NT2/D1 (cell line): ENCODE measurements around the gene JPT2.
"Not testable (repeated sequence)": the region's sequence is repeated elsewhere in the genome, so short reads cannot be mapped to it uniquely, and the experiment has no call there.

Experiments used
- DNase-seq: peaks from one replicate; pipeline ENCODE4 v3.0.0-alpha.2; 2011; ENCODE audit warnings: low read depth, low spot score
- H3K27me3 ChIP-seq: 2 replicates; pipeline ENCODE4 v1.6.0; 2011; ENCODE audit warnings: mild to moderate bottlenecking; ENCODE audit not compliant: insufficient read length, insufficient read depth
- H3K36me3 ChIP-seq: 2 replicates; pipeline ENCODE4 v1.6.1; 2011; ENCODE audit warnings: mild to moderate bottlenecking, low read length, mixed read lengths; ENCODE audit not compliant: insufficient read depth, insufficient read length
- H3K4me1 ChIP-seq: 2 replicates; pipeline ENCODE4 v1.5.1; 2011; ENCODE audit not compliant: insufficient read depth, insufficient read length
- H3K4me3 ChIP-seq: 2 replicates; pipeline ENCODE4 v1.5.1; 2011; ENCODE audit warnings: low read depth; ENCODE audit not compliant: insufficient read length
- H3K9ac ChIP-seq: 2 replicates; pipeline ENCODE4 v1.6.0; 2011; ENCODE audit warnings: low read depth; ENCODE audit not compliant: insufficient read length
- H3K9me3 ChIP-seq: 2 replicates; pipeline ENCODE4 v1.5.1; 2011; ENCODE audit warnings: mild to moderate bottlenecking, low read length; ENCODE audit not compliant: insufficient read depth
- SUZ12 ChIP-seq: IDR thresholded peaks from 2 replicates; pipeline ENCODE4 v1.6.1; 2011; ENCODE audit not compliant: insufficient read length, insufficient read depth; ENCODE audit errors: extremely low read depth
- YY1 ChIP-seq: IDR thresholded peaks from 2 replicates; pipeline ENCODE4 v1.6.1; 2011; ENCODE audit not compliant: insufficient read length, insufficient read depth
- ZNF274 ChIP-seq: IDR thresholded peaks from 2 replicates; pipeline ENCODE4 v1.6.1; 2011; ENCODE audit warnings: mild to moderate bottlenecking, low read depth, low read length

Gene JPT2

DNA sequence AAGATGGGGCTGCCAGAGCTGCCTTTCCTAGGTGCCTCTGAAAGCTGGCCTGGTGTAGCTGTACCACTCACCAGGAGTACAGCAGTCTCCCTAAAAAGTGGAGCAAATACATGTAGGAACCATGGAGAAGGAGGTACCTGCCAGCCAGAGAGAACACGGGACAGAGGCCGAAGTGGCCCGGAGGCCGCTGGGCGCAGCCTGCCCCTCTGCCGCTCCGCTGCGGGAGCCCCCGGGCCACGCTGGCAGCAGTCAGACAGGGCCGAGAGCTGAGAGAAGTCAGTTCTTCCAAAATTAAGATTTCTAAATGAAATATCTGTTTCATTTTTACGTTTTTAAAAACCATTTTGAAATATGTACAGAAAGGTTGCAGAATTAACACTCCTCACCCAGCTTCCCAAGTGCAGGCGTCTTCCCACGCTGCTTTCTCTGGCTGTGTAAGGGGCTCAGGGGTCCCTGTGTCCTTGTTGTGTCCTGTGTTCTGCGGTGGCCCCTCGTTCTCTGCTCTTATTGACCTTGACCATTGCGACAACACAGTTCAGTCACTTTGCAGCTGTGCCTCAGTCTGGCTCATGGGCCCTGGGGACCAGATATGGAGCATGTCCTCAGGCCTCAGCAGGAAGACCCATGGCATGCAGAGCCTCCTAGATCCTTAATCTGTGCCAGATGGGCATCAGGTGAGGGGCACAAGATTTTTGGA lies 32.9 kb downstream of the JPT2 start:
- Histone ChIP-seq H3K4me3 (no peak overlapping the region), H3K27me3 (no peaks in the 10 kb centered on the region), H3K4me1 (peaks cover 18% of the 10 kb centered on the region), H3K36me3 (peaks cover 26% of the 10 kb centered on the region), H3K9me3 (no peaks in the 10 kb centered on the region), H3K9ac (no peak overlapping the region)
- no peak for DNase-seq
- no peak for TF ChIP-seq ZNF274
- no peak for TF ChIP-seq YY1
- TF ChIP-seq SUZ12: no peak

DNA sequence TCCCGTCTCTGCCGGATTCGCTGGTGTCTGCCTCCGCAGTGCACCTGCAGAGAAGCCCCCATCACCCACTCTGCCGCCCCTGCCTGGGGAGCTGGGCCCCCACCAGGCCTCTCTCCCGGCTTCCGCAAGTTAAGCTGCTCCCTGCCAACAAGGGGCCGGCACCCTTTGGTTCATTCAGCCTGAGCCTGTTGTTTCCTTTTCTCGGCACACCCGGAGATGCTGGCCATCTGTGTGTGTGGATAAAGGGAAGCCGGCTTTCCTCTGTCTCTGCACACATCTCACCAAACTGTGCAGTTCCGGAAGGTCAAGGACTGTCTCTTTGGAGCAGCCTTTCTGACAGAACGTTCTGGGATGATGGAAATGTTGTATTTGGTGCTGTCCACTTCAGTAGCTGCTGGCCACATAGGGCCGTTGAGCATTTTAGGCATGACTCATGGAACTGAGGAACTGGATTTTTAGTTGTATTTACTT lies 34.7 kb downstream of the JPT2 start:
- no peak for TF ChIP-seq ZNF274
- TF ChIP-seq YY1: no peak
- no peak for TF ChIP-seq SUZ12
- Histone ChIP-seq H3K4me3 (no peak overlapping the region), H3K27me3 (no peaks in the 10 kb centered on the region), H3K36me3 (peaks cover 26% of the 10 kb centered on the region), H3K9me3 (no peaks in the 10 kb centered on the region), H3K9ac (no peak overlapping the region), H3K4me1 (peaks cover 14% of the 10 kb centered on the region)
- no peak for DNase-seq

DNA sequence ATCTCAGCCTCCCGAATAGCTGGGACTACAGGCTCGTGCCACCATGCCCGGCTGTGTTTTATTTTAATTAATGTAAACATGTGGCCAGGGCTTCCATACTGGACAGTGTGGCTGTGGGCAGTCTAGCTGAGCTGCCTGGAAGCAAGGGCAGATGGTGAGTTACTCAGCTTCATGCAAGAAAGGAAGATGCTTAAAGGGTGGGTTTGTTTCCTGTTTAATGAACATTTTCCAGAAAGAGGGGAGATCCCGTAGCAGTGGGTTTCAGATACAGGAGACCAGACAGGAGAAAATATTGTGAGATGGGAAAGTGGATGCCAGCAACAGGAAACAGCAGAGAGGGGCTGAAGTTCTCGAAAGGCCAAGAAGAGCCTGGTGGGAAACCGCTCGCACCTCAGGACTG lies 35.3 kb downstream of the JPT2 start:
- Histone ChIP-seq H3K36me3 (peaks cover 21% of the 10 kb centered on the region), H3K4me1 (peaks cover 9% of the 10 kb centered on the region), H3K27me3 (no peaks in the 10 kb centered on the region), H3K4me3 (no peak overlapping the region), H3K9me3 (no peaks in the 10 kb centered on the region), H3K9ac (no peak overlapping the region)
- TF ChIP-seq ZNF274 (no peak), SUZ12 (no peak), YY1 (no peak)
- DNase-seq: no peak

DNA sequence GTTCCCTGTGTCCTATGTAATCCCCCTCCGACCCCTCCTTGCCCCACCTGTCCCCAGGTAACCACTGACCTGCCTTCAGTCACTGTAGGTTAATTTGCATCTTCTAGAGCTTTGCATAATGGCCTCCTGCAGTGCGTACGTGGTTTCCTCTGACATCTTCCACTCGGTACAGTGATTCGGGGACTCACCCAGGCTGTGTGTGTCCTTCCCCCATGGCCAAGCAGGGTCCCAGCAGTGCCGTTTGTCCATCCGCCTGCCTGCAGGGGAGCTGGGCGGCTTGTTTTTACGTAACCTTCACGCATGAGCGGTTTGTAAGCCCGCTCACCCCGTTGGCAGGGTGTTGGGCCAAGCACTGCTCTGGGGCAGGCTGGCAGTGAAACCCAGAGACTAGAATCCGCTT lies 35.9 kb downstream of the JPT2 start:
- H3K36me3 ChIP-seq: peaks cover 19% of the 10 kb centered on the region
- H3K27me3 ChIP-seq: no peaks in the 10 kb centered on the region
- no peaks in the 10 kb centered on the region for H3K9me3 ChIP-seq
- TF ChIP-seq SUZ12: no peak
- no peak for TF ChIP-seq ZNF274
- no peak for TF ChIP-seq YY1
- no peak for DNase-seq
- peaks cover 5% of the 10 kb centered on the region for H3K4me1 ChIP-seq
- H3K4me3 ChIP-seq: no peak overlapping the region
- no peak overlapping the region for H3K9ac ChIP-seq

DNA sequence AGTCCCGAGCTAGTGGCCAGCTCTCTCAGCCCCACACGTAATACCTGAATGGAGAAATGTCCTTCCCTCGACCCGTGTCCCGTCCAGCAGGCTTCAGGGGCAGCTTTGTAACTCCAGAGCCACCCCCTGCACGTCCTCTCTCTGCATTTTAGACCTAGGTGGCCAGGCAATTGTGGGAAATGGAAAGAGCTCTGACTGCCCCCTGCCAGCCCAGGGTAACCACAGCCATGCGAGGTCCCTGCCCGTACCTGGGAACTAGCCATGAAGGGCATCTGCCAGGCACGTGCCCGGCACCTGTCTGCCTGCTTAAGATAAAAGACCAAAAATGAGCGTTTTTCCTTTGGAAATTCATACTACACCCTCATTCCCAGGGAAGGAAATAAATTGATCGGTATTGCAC lies 37.1 kb downstream of the JPT2 start:
- H3K9ac ChIP-seq: no peak overlapping the region
- no peaks in the 10 kb centered on the region for H3K9me3 ChIP-seq
- DNase-seq: no peak
- H3K36me3 ChIP-seq: peaks cover 13% of the 10 kb centered on the region
- no peak overlapping the region for H3K4me3 ChIP-seq
- H3K4me1 ChIP-seq: peaks cover 5% of the 10 kb centered on the region
- no peaks in the 10 kb centered on the region for H3K27me3 ChIP-seq
- TF ChIP-seq SUZ12 (no peak), ZNF274 (no peak), YY1 (no peak)

DNA sequence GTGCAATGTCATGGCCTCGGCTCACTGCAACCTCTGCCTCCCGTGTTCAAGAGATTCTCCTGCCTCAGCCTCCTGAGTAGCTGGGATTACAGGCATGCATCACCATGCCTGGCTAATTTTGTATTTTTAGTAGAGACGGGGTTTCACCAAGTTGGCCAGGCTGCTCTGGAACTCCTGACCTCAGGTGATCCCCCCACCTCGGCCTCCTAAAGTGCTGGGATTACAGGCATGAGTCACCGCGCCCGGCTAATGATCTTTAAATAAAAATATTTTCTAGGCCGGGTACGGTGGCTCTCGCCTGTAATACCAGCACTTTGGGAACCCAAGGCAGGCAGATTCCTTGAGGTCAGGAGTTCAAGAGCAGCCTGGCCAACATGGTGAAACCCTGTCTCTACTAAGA lies 40.2 kb downstream of the JPT2 start:
- H3K27me3 ChIP-seq, H3K4me1 ChIP-seq, DNase-seq, H3K9me3 ChIP-seq, H3K9ac ChIP-seq, H3K4me3 ChIP-seq, H3K36me3 ChIP-seq: not testable (repeated sequence)

DNA sequence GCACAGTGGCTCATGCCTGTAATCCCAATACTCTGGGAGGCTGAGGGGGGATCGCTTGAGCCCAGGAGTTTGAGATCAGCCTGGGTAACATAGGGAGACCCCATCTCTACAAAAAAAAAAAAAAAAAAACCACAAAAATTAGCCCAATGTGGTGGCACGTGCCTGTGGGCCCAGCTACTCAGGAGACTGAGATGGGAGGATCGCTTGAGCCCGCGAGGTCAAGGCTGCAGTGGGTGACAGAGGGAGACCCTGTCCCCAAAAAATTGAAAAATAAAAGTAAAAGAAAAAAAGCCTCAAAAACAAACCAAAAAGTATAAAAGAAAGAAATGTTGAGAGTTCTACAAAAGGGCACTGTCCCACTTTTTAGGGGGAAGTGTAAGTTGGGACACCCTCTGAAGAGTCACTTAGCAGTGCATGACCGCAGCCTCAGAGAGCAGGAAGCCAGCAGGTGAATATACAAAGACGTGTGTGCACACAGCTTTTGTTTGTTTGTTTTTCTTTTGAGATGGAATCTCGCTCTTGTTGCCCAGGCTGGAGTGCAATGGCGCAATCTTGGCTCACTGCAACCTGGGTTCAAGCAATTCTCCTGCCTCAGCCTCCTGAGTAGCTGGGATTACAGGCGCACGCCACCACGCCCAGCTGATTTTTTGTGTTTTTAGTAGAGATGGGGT lies 41.6 kb downstream of the JPT2 start:
- H3K9me3 ChIP-seq, H3K27me3 ChIP-seq, H3K9ac ChIP-seq, H3K4me3 ChIP-seq, DNase-seq, H3K4me1 ChIP-seq: not testable (repeated sequence)
- peaks cover 16% of the 10 kb centered on the region for H3K36me3 ChIP-seq

DNA sequence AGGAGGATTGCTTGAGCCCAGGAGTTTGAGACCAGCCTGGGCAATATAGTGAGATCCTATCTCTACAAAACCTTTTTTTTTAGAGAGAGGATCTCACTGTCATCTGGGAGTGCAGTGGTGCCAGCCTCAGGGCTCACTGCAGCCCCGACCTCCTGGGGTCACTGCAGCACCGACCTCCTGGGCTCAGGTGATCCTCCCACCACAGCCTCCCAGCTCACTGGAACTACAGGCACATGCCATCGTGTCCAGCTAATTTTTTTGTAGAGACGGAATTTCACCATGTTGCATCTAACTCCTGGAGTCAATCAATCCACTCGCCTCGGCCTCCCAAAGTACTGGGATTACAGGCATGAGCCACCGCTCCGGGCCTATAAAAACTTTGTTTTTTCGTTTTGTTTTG lies 43.3 kb downstream of the JPT2 start:
- no peak for DNase-seq
- H3K27me3 ChIP-seq: no peaks in the 10 kb centered on the region
- H3K9ac ChIP-seq: no peak overlapping the region

More for the DNA sequence above, 43.3 kb downstream of the JPT2 start:
- H3K4me1 ChIP-seq: peaks cover 2% of the 10 kb centered on the region
- no peak overlapping the region for H3K4me3 ChIP-seq
- TF ChIP-seq YY1: no peak
- TF ChIP-seq ZNF274: no peak
- no peak for TF ChIP-seq SUZ12
- peaks cover 22% of the 10 kb centered on the region for H3K36me3 ChIP-seq
- H3K9me3 ChIP-seq: no peaks in the 10 kb centered on the region
